Measurements from ENCODE around the gene WDR18. TPM values are rescaled to one million over a fixed set of nuclear protein-coding genes. Genes with fewer than 3 reads are reported as not detected.

Gene WDR18
- polyA plus RNA-seq, 1 of the 3 experiments (the other 2 are of a cell fraction), result 47.9 TPM

DNA sequence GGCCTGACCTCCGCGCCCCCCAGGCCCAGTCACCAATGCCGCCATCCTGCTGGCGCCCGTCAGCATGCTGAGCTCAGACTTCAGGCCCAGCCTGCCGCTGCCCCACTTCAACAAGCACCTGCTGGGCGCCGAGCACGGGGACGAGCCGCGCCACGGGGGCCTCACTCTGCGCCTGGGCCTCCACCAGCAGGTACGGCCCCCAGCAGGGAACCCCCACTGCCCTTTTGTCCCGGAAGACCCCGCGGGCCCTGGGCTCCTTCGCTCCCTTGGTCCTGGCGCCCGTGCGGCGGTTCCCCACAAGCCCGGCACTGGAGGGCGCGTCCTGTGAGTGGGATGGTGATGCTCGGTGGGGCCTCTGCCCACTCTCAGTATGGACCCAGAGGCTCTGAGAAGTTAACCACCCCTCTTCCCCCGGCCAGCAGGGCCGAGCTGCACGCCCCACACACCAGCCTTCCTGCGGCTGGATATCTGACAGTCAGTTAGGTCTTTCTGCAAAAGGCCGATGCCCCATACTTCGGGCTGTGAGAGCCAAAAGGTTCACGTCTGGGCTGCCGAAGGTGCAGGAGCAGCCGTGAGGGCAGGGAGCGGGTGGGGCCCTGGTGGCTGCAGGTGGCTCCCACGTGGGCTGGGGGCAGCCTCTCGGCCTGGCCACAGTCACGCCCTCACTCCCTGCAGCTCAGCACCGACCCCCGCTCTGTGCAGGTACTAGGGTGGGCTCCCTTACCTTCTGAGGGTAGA is 8.0 kb downstream of the WDR18 start:
- TF ChIP-seq EP300 (IDR thresholded peaks at IDR 0.05; ENCODE audit: borderline replicate concordance in 1 of 2, low read depth in 1 of 2, low read length in 1 of 2), result no peak
- TF ChIP-seq, protein P1, sequence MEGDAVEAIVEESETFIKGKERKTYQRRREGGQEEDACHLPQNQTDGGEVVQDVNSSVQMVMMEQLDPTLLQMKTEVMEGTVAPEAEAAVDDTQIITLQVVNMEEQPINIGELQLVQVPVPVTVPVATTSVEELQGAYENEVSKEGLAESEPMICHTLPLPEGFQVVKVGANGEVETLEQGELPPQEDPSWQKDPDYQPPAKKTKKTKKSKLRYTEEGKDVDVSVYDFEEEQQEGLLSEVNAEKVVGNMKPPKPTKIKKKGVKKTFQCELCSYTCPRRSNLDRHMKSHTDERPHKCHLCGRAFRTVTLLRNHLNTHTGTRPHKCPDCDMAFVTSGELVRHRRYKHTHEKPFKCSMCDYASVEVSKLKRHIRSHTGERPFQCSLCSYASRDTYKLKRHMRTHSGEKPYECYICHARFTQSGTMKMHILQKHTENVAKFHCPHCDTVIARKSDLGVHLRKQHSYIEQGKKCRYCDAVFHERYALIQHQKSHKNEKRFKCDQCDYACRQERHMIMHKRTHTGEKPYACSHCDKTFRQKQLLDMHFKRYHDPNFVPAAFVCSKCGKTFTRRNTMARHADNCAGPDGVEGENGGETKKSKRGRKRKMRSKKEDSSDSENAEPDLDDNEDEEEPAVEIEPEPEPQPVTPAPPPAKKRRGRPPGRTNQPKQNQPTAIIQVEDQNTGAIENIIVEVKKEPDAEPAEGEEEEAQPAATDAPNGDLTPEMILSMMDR (IDR thresholded peaks at IDR 0.05), result no peak
- TF ChIP-seq TAF1 (IDR thresholded peaks at IDR 0.05; ENCODE audit: borderline replicate concordance, low read depth, low read length), result no peak
- no peak for TF ChIP-seq GATA2 (CRISPR knock-in tag; IDR thresholded peaks at IDR 0.05)
- Histone ChIP-seq H2AFZ (ENCODE audit: low read depth) (no peak overlapping the region), H3K9me3 (no peaks in the 10 kb centered on the region), H3K4me2 (no peak overlapping the region), H4K20me1 (ENCODE audit: insufficient read depth) (0 out of 2 replicates have a peak, but pooled peaks cover 6% of the 10 kb centered on the region), H3K27me3 (ENCODE audit: insufficient read depth) (peaks cover 10% of the 10 kb centered on the region; the same call in 1 of the 2 replicates), H3K9ac (no peak overlapping the region), H3K9me2 (no peaks in the 10 kb centered on the region), H3K79me2 (ENCODE audit: insufficient read depth) (no peaks in the 10 kb centered on the region), H3K27ac (ENCODE audit: low read depth in 2 of 2, low read length in 1 of 2) (no peak overlapping the region), H3F3A (replicated peaks; ENCODE audit: insufficient read depth) (no peaks in the 10 kb centered on the region), H3K36me3 (replicated peaks in 1 of 2; ENCODE audit: control insufficient read depth in 1 of 2, insufficient read depth in 2 of 2, low read length in 1 of 2) (peaks cover 3 to 40% of the 10 kb centered on the region in 2 experiments), H3K4me1 (ENCODE audit: control insufficient read depth in 1 of 2, insufficient read depth in 2 of 2, low read depth in 1 of 2, low read length in 1 of 2) (peaks cover 0 to 9% of the 10 kb centered on the region in 2 experiments; a peak in 1 of 4 replicates), H3K4me3 (ENCODE audit: low read depth in 2 of 2, low read length in 1 of 2) (no peak overlapping the region)
- no peak for DNase-seq
- POLR2A ChIA-PET, result no interaction called here
- 100% methylated on average over 16 of the region's 42 CpGs for WGBS (ENCODE audit: low lambda C conversion rate)
- CTCF ChIA-PET, result no interaction called here

DNA sequence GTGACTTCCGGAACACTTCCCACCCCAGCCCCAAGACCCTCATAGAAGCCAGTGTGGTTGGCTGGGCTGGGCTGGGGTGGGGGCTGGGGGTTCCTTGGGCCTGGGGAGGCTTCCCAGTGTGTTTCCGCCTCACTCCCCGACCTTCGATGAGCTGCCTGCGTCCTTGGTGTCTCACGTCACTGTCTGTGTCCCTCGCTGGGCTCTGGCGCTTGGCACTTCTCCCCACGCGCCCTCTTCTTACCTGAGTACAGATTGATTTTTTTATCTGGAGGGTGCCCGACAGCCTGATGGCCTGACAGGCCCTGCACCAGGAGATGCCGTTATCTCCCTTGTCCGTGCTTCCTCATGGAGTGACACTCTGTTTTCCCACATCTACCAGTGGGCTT is 8.5 kb downstream of the WDR18 start:
- TF ChIP-seq FOXJ3 (CRISPR knock-in tag; IDR thresholded peaks at IDR 0.05) (no peak), FOXM1 (IDR thresholded peaks at IDR 0.05; ENCODE audit: low read depth) (no peak), EZH2phosphoT487 (IDR thresholded peaks at IDR 0.05; ENCODE audit: borderline replicate concordance, low read depth) (no peak)
- no peak overlapping the region for H3K9ac ChIP-seq
- peaks cover 0 to 9% of the 10 kb centered on the region in 2 experiments; a peak in 1 of 4 replicates for H3K4me1 ChIP-seq (ENCODE audit: control insufficient read depth in 1 of 2, insufficient read depth in 2 of 2, low read depth in 1 of 2, low read length in 1 of 2)
- no peak overlapping the region for H3K4me2 ChIP-seq
- 0 out of 2 replicates have a peak, but pooled peaks cover 6% of the 10 kb centered on the region for H4K20me1 ChIP-seq (ENCODE audit: insufficient read depth)
- no peaks in the 10 kb centered on the region for H3K9me3 ChIP-seq
- DNase-seq, result no peak
- 95% methylated on average over 12 of the region's 13 CpGs for WGBS (ENCODE audit: low lambda C conversion rate)
- H3K9me2 ChIP-seq, result no peaks in the 10 kb centered on the region
- POLR2A ChIA-PET, result no interaction called here
- peaks cover 0 to 40% of the 10 kb centered on the region in 2 experiments for H3K36me3 ChIP-seq (replicated peaks in 1 of 2; ENCODE audit: control insufficient read depth in 1 of 2, insufficient read depth in 2 of 2, low read length in 1 of 2)
- H3K27me3 ChIP-seq (ENCODE audit: insufficient read depth), result peaks cover 16% of the 10 kb centered on the region; the same call in 1 of the 2 replicates
- H3K27ac ChIP-seq (ENCODE audit: low read depth in 2 of 2, low read length in 1 of 2), result no peak overlapping the region
- no peaks in the 10 kb centered on the region for H3F3A ChIP-seq (replicated peaks; ENCODE audit: insufficient read depth)
- CTCF ChIA-PET, result no interaction called here
- no peaks in the 10 kb centered on the region for H3K79me2 ChIP-seq (ENCODE audit: insufficient read depth)
- H2AFZ ChIP-seq (ENCODE audit: low read depth), result no peak overlapping the region
- H3K4me3 ChIP-seq (ENCODE audit: low read depth in 2 of 2, low read length in 1 of 2), result no peak overlapping the region

DNA sequence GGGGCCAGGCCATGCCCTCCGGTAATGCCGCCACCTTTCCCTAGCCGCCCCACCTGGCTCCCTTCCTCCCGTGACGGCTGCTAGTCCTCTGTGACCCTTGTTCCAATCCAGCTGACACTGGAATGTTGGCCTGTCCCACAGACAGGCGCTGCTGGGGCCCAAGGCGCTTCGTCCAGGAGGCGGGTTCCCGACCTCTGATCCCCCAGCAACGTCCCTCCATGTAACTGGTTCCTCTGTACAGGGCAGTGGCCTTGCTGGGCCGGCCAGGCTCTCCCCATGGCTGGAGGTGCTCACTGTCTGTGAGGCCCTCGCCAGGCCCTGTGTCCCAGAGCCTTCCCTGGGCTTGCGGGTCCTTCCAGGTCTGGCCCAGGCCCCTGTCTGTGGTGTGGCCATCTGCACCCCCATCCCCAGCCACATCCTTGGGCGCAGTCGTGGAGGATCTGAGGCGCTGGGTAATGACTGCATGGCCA is 9.3 kb downstream of the WDR18 start:
- TF ChIP-seq GABPA (IDR thresholded peaks at IDR 0.05; ENCODE audit: low read depth) (no peak), YY1 (IDR thresholded peaks at IDR 0.05; ENCODE audit: low read depth) (no peak), NRF1 (IDR thresholded peaks at IDR 0.05; ENCODE audit: low read depth, low read length) (no peak), TCF12 (IDR thresholded peaks at IDR 0.05) (no peak), GATA2 (CRISPR knock-in tag; IDR thresholded peaks at IDR 0.05) (no peak), RAD21 (IDR thresholded peaks at IDR 0.05; ENCODE audit: low read length) (no peak), RXRA (IDR thresholded peaks at IDR 0.05; ENCODE audit: borderline replicate concordance, low read depth) (no peak), EP300 (IDR thresholded peaks at IDR 0.05; ENCODE audit: borderline replicate concordance in 1 of 2, low read depth in 1 of 2, low read length in 1 of 2) (no peak), ELF1 (IDR thresholded peaks at IDR 0.05) (no peak), FOXM1 (IDR thresholded peaks at IDR 0.05; ENCODE audit: low read depth) (no peak), FOSL2 (IDR thresholded peaks at IDR 0.05; ENCODE audit: borderline replicate concordance, low read depth) (no peak)
- TF ChIP-seq, protein P2, sequence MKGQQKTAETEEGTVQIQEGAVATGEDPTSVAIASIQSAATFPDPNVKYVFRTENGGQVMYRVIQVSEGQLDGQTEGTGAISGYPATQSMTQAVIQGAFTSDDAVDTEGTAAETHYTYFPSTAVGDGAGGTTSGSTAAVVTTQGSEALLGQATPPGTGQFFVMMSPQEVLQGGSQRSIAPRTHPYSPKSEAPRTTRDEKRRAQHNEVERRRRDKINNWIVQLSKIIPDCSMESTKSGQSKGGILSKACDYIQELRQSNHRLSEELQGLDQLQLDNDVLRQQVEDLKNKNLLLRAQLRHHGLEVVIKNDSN (IDR thresholded peaks at IDR 0.05; ENCODE audit: borderline replicate concordance, low read depth), result no peak
- TF ChIP-seq, protein P3, sequence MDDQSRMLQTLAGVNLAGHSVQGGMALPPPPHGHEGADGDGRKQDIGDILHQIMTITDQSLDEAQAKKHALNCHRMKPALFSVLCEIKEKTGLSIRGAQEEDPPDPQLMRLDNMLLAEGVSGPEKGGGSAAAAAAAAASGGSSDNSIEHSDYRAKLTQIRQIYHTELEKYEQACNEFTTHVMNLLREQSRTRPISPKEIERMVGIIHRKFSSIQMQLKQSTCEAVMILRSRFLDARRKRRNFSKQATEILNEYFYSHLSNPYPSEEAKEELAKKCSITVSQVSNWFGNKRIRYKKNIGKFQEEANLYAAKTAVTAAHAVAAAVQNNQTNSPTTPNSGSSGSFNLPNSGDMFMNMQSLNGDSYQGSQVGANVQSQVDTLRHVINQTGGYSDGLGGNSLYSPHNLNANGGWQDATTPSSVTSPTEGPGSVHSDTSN (IDR thresholded peaks at IDR 0.05), result no peak
- peaks cover 0 to 37% of the 10 kb centered on the region in 2 experiments for H3K36me3 ChIP-seq (replicated peaks in 1 of 2; ENCODE audit: control insufficient read depth in 1 of 2, insufficient read depth in 2 of 2, low read length in 1 of 2)
- H4K20me1 ChIP-seq (ENCODE audit: insufficient read depth), result 0 out of 2 replicates have a peak, but pooled peaks cover 6% of the 10 kb centered on the region
- no peak for DNase-seq
- H3K4me2 ChIP-seq, result no peak overlapping the region
- peaks cover 23% of the 10 kb centered on the region; the same call in 1 of the 2 replicates for H3K27me3 ChIP-seq (ENCODE audit: insufficient read depth)
- WGBS (ENCODE audit: low lambda C conversion rate), result 96% methylated on average over 7 of the region's 17 CpGs
- H3K4me1 ChIP-seq (ENCODE audit: control insufficient read depth in 1 of 2, insufficient read depth in 2 of 2, low read depth in 1 of 2, low read length in 1 of 2), result peaks cover 0 to 9% of the 10 kb centered on the region in 2 experiments; a peak in 1 of 4 replicates
- CTCF ChIA-PET, result no interaction called here
- no peaks in the 10 kb centered on the region for H3K79me2 ChIP-seq (ENCODE audit: insufficient read depth)
- H3K9me3 ChIP-seq, result no peaks in the 10 kb centered on the region
- no peak overlapping the region for H3K4me3 ChIP-seq (ENCODE audit: low read depth in 2 of 2, low read length in 1 of 2)
- H2AFZ ChIP-seq (ENCODE audit: low read depth), result no peak overlapping the region
- H3F3A ChIP-seq (replicated peaks; ENCODE audit: insufficient read depth), result peaks cover 6% of the 10 kb centered on the region
- H3K9me2 ChIP-seq, result no peaks in the 10 kb centered on the region
- no peak overlapping the region for H3K9ac ChIP-seq
- POLR2A ChIA-PET, result no interaction called here
- H3K27ac ChIP-seq (ENCODE audit: low read depth in 2 of 2, low read length in 1 of 2), result no peak overlapping the region

All from SK-N-SH (cell line).